Subcutaneous adipose tissue (tissue), 4 donors: ENCODE data around the gene CPT1A. TPM values are rescaled to one million over a fixed set of nuclear protein-coding genes. Genes with fewer than 3 reads are reported as not detected.

ENCODE experiments used
- total RNA-seq, 4 donors: library from RNA; depleted of rRNA; stranded (reverse); fragments of >200 nt; gene quantifications; one replicate each; pipeline ENCODE4 v1.1.0, GENCODE V29; 2016

Gene CPT1A
- total RNA-seq, 4 donors from 2014 or later: 26.6 to 47.9 (median 35.8) TPM

Other genes with a start within 250 kb of the CPT1A start
- gene GAL, start 157.4 kb downstream of the CPT1A start, total RNA-seq: 1 to 10 TPM in 1 of 4 donors, not detected in 3; 4.9 TPM
- gene TESMIN, start 90.4 kb downstream of the CPT1A start, total RNA-seq: 1 to 10 TPM in 1 of 4 donors, under 1 TPM in 2, not detected in 1; 0.44 to 2.5 (median 0.98) TPM
- gene MRPL21, start 61.9 kb upstream of the CPT1A start, total RNA-seq: 10 to 100 TPM; 23.5 to 47.6 (median 37.6) TPM
- 10 to 100 TPM in 2 of 4 donors, 1 to 10 TPM in 2; 7.0 to 21.9 (median 11.4) TPM for gene IGHMBP2, start 62.0 kb upstream of the CPT1A start, total RNA-seq
- gene MRGPRD, start 139.1 kb upstream of the CPT1A start, total RNA-seq: not detected
- gene MRGPRF, start 171.3 kb upstream of the CPT1A start, total RNA-seq: 10 to 100 TPM in 2 of 4 donors, 1 to 10 TPM in 2; 8.8 to 18.6 (median 10.9) TPM
- 10 to 100 TPM; 12.2 to 30.7 (median 17.6) TPM for gene TPCN2, start 207.0 kb upstream of the CPT1A start, total RNA-seq